ENCODE results near the gene RANBP3L. TPM values are rescaled to one million over a fixed set of nuclear protein-coding genes. Genes with fewer than 3 reads are reported as not detected.

The RANBP3L gene
- total RNA-seq, 4 donors from 2014 or later = 2.2 to 13.7 (median 3.1) TPM

DNA sequence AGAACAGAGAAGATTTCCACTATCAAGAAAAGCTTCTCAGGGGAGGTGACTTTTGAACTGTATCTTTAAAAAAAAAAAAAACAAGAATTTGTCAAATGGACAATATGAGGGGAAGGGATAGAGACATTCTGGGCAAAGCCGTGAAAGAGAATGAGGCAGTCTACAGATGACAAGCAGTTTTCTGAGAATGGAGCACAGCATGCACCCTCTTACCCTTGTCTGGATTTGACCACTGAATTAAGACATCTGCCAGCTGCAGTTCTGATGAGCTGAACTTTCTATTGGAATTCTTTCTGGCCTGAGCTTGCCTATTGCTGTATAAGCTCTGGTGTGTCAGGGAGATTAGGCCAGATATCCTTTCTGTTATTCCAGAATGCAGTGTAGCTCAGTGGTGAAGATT lies 10.3 kb upstream of the RANBP3L start:
- H3K27me3 ChIP-seq = no peaks in the 10 kb centered on the region
- TF ChIP-seq, protein P1, sequence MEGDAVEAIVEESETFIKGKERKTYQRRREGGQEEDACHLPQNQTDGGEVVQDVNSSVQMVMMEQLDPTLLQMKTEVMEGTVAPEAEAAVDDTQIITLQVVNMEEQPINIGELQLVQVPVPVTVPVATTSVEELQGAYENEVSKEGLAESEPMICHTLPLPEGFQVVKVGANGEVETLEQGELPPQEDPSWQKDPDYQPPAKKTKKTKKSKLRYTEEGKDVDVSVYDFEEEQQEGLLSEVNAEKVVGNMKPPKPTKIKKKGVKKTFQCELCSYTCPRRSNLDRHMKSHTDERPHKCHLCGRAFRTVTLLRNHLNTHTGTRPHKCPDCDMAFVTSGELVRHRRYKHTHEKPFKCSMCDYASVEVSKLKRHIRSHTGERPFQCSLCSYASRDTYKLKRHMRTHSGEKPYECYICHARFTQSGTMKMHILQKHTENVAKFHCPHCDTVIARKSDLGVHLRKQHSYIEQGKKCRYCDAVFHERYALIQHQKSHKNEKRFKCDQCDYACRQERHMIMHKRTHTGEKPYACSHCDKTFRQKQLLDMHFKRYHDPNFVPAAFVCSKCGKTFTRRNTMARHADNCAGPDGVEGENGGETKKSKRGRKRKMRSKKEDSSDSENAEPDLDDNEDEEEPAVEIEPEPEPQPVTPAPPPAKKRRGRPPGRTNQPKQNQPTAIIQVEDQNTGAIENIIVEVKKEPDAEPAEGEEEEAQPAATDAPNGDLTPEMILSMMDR (IDR thresholded peaks at IDR 0.05) = no peak
- intact Hi-C loops (cut with DNase I) = no loop called here
- H3K4me3 ChIP-seq = no peak overlapping the region
- DNase-seq (ENCODE audit: extremely low spot score) = no peak
- H3K4me1 ChIP-seq = no peaks in the 10 kb centered on the region
- H3K36me3 ChIP-seq = no peaks in the 10 kb centered on the region
- H3K9me3 ChIP-seq = no peaks in the 10 kb centered on the region
- no peak overlapping the region for H3K27ac ChIP-seq (replicated peaks in 1 of 4)
- WGBS = 72% methylated on average over 1 of the region's 1 CpG

DNA sequence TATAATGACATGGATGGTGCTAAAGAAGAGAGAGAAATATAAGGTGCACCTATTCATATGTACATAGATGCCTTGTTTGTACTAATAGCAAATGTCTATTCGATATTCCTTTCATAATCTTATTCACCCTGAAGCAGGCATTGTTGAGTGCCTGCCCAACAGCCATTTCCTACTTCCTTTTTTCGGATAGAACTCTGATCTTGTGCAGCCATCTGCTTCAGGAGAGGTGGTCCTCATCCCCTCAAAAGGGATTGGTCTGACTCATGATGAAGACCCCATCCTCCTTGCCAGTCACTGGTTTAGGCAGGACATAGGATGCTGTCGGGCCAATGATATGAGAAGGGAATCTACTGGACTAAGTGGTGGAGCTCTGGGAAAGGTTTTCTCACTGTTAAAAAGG lies 8.4 kb upstream of the RANBP3L start:
- H3K36me3 ChIP-seq = no peaks in the 10 kb centered on the region
- H3K9me3 ChIP-seq = no peaks in the 10 kb centered on the region
- H3K4me1 ChIP-seq = peaks cover 0 to 10% (median 6%) of the 10 kb centered on the region in 4 donors
- intact Hi-C loops (cut with DNase I) = no loop called here
- TF ChIP-seq, protein P1 (IDR thresholded peaks at IDR 0.05) = no peak
- TF ChIP-seq POLR2AphosphoS5 (IDR thresholded peaks at IDR 0.05) (no peak), EP300 (IDR thresholded peaks at IDR 0.05) (no peak), POLR2A (IDR thresholded peaks at IDR 0.05; ENCODE audit: low read depth) (no peak)
- H3K27ac ChIP-seq (replicated peaks in 1 of 4) = no peak overlapping the region
- no peaks in the 10 kb centered on the region for H3K27me3 ChIP-seq
- H3K4me3 ChIP-seq = no peak overlapping the region
- no peak for DNase-seq (ENCODE audit: extremely low spot score)
- 78% methylated on average over 3 of the region's 3 CpGs for whole genome bisulfite sequencing

DNA sequence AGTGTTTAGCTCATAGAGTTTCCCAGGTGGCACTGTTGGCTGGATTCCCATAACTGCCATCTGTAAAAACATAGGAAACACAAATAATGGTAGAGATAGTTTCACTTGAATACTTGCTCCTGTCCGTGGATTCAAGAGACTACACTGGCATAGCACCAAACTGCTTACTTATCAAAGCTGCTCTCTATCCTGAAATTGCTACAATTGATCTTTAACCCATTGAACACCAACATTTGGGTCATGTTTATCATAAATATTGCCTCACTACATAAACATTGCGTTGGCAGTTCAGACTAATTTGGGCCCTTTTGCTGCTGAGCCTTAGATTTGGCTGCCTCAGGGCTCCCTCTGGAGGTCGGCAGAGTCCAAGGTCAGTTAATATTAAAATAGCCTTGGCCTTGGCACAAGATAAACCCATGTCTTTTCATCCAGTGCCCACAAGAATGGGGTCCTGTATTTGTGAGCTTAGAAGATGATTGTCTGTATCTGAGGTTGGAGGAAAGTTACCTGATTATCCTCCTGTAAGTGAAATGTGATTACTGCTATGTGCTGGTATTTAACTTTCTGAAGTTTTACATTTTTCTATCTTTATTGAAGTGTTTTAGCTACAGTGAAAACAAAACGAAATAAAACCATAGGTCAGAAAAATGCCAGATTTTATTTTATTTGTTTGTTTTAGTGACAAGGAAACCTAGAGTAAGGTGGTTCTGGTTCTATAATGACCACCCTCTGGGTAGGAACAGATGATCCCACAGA lies 4.0 kb upstream of the RANBP3L start:
- H3K27me3 ChIP-seq = no peaks in the 10 kb centered on the region
- intact Hi-C loops (cut with DNase I) = loop anchor here (2.0 to 10.0 kb wide), 3 partner anchors 41 to 128 kb away; partner anchors contain the start of gene NADK2
- H3K36me3 ChIP-seq = no peaks in the 10 kb centered on the region
- no peak overlapping the region for H3K4me3 ChIP-seq
- no peak for TF ChIP-seq EP300 (IDR thresholded peaks at IDR 0.05)
- TF ChIP-seq, protein P1 (IDR thresholded peaks at IDR 0.05) = peak; percentile 67 to 80 (median 77)
- peak; percentile 19 to 24 for TF ChIP-seq POLR2AphosphoS5 (IDR thresholded peaks at IDR 0.05)
- peak overlapping the region in 1 of 4 donors; percentile 11 for H3K27ac ChIP-seq (replicated peaks in 1 of 4)
- H3K9me3 ChIP-seq = no peaks in the 10 kb centered on the region
- WGBS = 37% methylated on average over 4 of the region's 4 CpGs
- no peak for DNase-seq (ENCODE audit: extremely low spot score)
- H3K4me1 ChIP-seq = peaks cover 15 to 44% (median 27%) of the 10 kb centered on the region in 4 donors

DNA sequence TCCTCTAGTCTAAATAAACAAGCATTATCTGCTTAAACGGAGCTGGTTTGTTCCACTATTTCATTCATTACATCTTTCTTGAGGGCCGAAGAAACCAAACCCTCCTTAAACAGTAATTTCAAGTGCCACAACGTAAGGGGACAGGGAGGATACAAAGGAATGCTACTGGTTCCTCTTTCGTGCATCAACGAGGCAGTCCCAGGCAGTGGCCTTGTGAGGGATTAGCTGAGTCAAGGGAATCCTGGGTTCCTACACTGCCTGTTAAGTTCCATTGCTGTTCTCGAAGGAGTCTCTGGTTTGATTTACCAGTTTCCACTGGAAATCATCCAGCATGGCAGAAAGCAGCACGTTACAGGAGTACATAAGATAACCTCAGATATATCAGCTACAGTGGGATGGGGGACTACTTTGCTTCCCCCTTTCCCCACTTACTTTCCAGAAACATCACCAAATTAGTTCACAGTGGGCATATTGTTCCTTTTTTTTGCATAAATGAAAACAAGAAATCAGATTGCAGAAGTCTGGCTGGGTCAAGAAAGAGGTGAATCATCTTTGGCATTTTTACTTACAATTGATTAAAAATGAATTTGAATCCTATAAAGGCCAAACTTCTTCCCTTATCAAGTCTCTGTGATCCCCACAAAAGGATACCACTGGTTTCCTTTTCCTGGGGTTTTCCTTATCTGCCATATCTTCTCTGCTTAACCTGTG lies 2.5 kb upstream of the RANBP3L start:
- H3K9me3 ChIP-seq = no peaks in the 10 kb centered on the region
- TF ChIP-seq, protein P1 (IDR thresholded peaks at IDR 0.05) = no peak
- TF ChIP-seq EP300 (IDR thresholded peaks at IDR 0.05) (no peak), POLR2A (IDR thresholded peaks at IDR 0.05; ENCODE audit: low read depth) (no peak), POLR2AphosphoS5 (IDR thresholded peaks at IDR 0.05) (no peak)
- DNase-seq (ENCODE audit: extremely low spot score) = no peak
- 73% methylated on average over 7 of the region's 7 CpGs for WGBS
- peaks cover 15 to 58% (median 40%) of the 10 kb centered on the region in 4 donors for H3K4me1 ChIP-seq
- no peaks in the 10 kb centered on the region for H3K36me3 ChIP-seq
- H3K27me3 ChIP-seq = no peaks in the 10 kb centered on the region
- H3K27ac ChIP-seq (replicated peaks in 1 of 4) = peak overlapping the region in 3 of 4 donors; percentile 78 to 83 (median 82)
- no peak overlapping the region for H3K4me3 ChIP-seq
- intact Hi-C loops (cut with DNase I) = loop anchor here (2.0 to 10.0 kb wide), 2 partner anchors 39 to 59 kb away; partner anchors contain the start of gene NADK2

Data from esophagus muscularis mucosa (tissue), 4 donors.